ENCODE measurements around the gene SHB. TPM values are rescaled to one million over a fixed set of nuclear protein-coding genes. Genes with fewer than 3 reads are reported as not detected.

The SHB gene
- total RNA-seq, 1 experiment from 2014 or later: 28.7 TPM

GRCh38 chr9:38084556-38084880 is 15.5 kb upstream of the SHB start:
- Histone ChIP-seq H3K27me3 (ENCODE audit: insufficient read depth, low read length) (no peaks in the 10 kb centered on the region), H3K4me3 (replicated peaks in 1 of 2; ENCODE audit: low read depth in 1 of 2, low read length in 2 of 2) (no peak overlapping the region), H3K9ac (ENCODE audit: low read length) (no peak overlapping the region), H3K79me2 (ENCODE audit: insufficient read depth, low read length) (no peaks in the 10 kb centered on the region), H3K9me2 (ENCODE audit: insufficient read depth) (no peaks in the 10 kb centered on the region), H3K4me1 (ENCODE audit: control insufficient read depth in 1 of 2, insufficient read depth in 2 of 2, low read length in 2 of 2) (peaks cover 0 to 2% of the 10 kb centered on the region in 2 experiments; a peak in 1 of 4 replicates), H3K4me2 (ENCODE audit: low read length) (no peak overlapping the region), H2AFZ (ENCODE audit: low read depth, low read length, poor library complexity, severe bottlenecking) (no peak overlapping the region), H3K27ac (ENCODE audit: low read depth, low read length) (no peak overlapping the region), H4K20me1 (ENCODE audit: insufficient read depth) (no peaks in the 10 kb centered on the region), H3K9me3 (ENCODE audit: control insufficient read depth in 1 of 2, insufficient read depth in 1 of 2, low read depth in 1 of 2, low read length in 2 of 2) (no peaks in the 10 kb centered on the region), H3K36me3 (ENCODE audit: control insufficient read depth in 1 of 2, insufficient read depth in 2 of 2, low read length in 2 of 2) (no peaks in the 10 kb centered on the region)
- intact Hi-C loops (cut with micrococcal nuclease): no loop called here
- TF ChIP-seq POLR2AphosphoS5 (IDR thresholded peaks at IDR 0.05; ENCODE audit: low read depth, low read length): no peak
- no peak for TF ChIP-seq YY1 (IDR thresholded peaks at IDR 0.05; ENCODE audit: extremely low read depth, insufficient replicate concordance, low read depth, low read length)
- TF ChIP-seq SP1 (IDR thresholded peaks at IDR 0.05; ENCODE audit: low read depth): no peak
- no peak for TF ChIP-seq TCF7L2 (IDR thresholded peaks at IDR 0.05; ENCODE audit: borderline replicate concordance, extremely low read depth, insufficient read depth, insufficient read length)
- no peak for TF ChIP-seq ELF1 (IDR thresholded peaks at IDR 0.05; ENCODE audit: borderline replicate concordance, low read depth)
- no peak for TF ChIP-seq CBX3 (IDR thresholded peaks at IDR 0.05; ENCODE audit: low read depth)
- no peak for TF ChIP-seq EZH2 (IDR thresholded peaks at IDR 0.05)
- no peak for TF ChIP-seq ZNF274 (IDR thresholded peaks at IDR 0.05; ENCODE audit: low read depth, low read length)
- RAD21 ChIA-PET (ENCODE audit: low non-redundant PET in 1 of 2, low total read pairs in 2 of 2, uncharacterized antibody in 2 of 2, unreplicated experiment in 2 of 2): no interaction called here
- CTCF ChIA-PET: no interaction called here
- POLR2A ChIA-PET: no interaction called here
- ATAC-seq (no peak), DNase-seq (ENCODE audit: low read depth, low spot score) (no peak)
- no TSS peak for BruUV-seq (replicated peaks)

- Histone ChIP-seq H3K9me3 (ENCODE audit: control insufficient read depth in 1 of 2, insufficient read depth in 1 of 2, low read depth in 1 of 2, low read length in 2 of 2) (no peaks in the 10 kb centered on the region), H3K4me1 (ENCODE audit: control insufficient read depth in 1 of 2, insufficient read depth in 2 of 2, low read length in 2 of 2) (peaks cover 0 to 6% of the 10 kb centered on the region in 2 experiments; a peak in 1 of 4 replicates), H2AFZ (ENCODE audit: low read depth, low read length, poor library complexity, severe bottlenecking) (no peak overlapping the region), H3K9ac (ENCODE audit: low read length) (no peak overlapping the region), H3K79me2 (ENCODE audit: insufficient read depth, low read length) (no peaks in the 10 kb centered on the region), H3K4me2 (ENCODE audit: low read length) (no peak overlapping the region), H3K27ac (ENCODE audit: low read depth, low read length) (no peak overlapping the region), H3K9me2 (ENCODE audit: insufficient read depth) (no peaks in the 10 kb centered on the region), H4K20me1 (ENCODE audit: insufficient read depth) (no peaks in the 10 kb centered on the region), H3K4me3 (replicated peaks in 1 of 2; ENCODE audit: low read depth in 1 of 2, low read length in 2 of 2) (no peak overlapping the region), H3K27me3 (ENCODE audit: insufficient read depth, low read length) (no peaks in the 10 kb centered on the region), H3K36me3 (ENCODE audit: control insufficient read depth in 1 of 2, insufficient read depth in 2 of 2, low read length in 2 of 2) (no peaks in the 10 kb centered on the region)
- BruUV-seq (replicated peaks): no TSS peak
- DNase-seq (ENCODE audit: low read depth, low spot score) (no peak), ATAC-seq (no peak; the same call in 1 of the 2 replicates)
- CTCF ChIA-PET: no interaction called here
- intact Hi-C loops (cut with micrococcal nuclease): no loop called here
- POLR2A ChIA-PET: no interaction called here
- RAD21 ChIA-PET (ENCODE audit: low non-redundant PET in 1 of 2, low total read pairs in 2 of 2, uncharacterized antibody in 2 of 2, unreplicated experiment in 2 of 2): no interaction called here
- TF ChIP-seq POLR2A (IDR thresholded peaks at IDR 0.05; ENCODE audit: borderline replicate concordance, extremely low read depth, insufficient read depth, insufficient read length): no peak
- TF ChIP-seq SIN3A (IDR thresholded peaks at IDR 0.05; ENCODE audit: low read depth): no peak
- TF ChIP-seq ZBTB33 (IDR thresholded peaks at IDR 0.05; ENCODE audit: extremely low read depth, insufficient replicate concordance, low read length): no peak
- TF ChIP-seq SP1 (IDR thresholded peaks at IDR 0.05; ENCODE audit: low read depth): no peak
- no peak for TF ChIP-seq REST (IDR thresholded peaks at IDR 0.05; ENCODE audit: low read depth)
- TF ChIP-seq SRF (IDR thresholded peaks at IDR 0.05; ENCODE audit: low read depth): no peak
Measured at GRCh38 chr9:38083858-38084555, 15.0 kb upstream of the SHB start.
